Hepatocyte (in vitro differentiated cells): Measurements from ENCODE around the gene TEX19. TPM values are rescaled to one million over a fixed set of nuclear protein-coding genes. Genes with fewer than 3 reads are reported as not detected.

Experiments
- DNase-seq: peaks from one replicate; pipeline ENCODE4 v3.0.0-alpha.2; 2016; ENCODE audit warnings: low spot score
- H2AFZ ChIP-seq: fragments of 200-600 bp; sonication (generic); 2 replicates; pipeline ENCODE4 v1.6.0; 2016; ENCODE audit warnings: antibody characterized with exemption, mild to moderate bottlenecking
- H3K27ac ChIP-seq: fragments of 200-600 bp; sonication (generic); 2 replicates; pipeline ENCODE4 v1.5.1; 2016; ENCODE audit warnings: mild to moderate bottlenecking
- H3K27me3 ChIP-seq: fragments of 200-600 bp; sonication (generic); 2 replicates; pipeline ENCODE4 v1.6.1; 2016
- H3K36me3 ChIP-seq: fragments of 200-600 bp; sonication (generic); replicated peaks from 2 replicates; pipeline ENCODE4 v1.5.1; 2016; ENCODE audit warnings: low read depth; ENCODE audit not compliant: insufficient read depth
- H3K4me1 ChIP-seq: fragments of 200-600 bp; sonication (generic); 2 replicates; pipeline ENCODE4 v1.5.1; 2016; ENCODE audit warnings: mild to moderate bottlenecking, moderate library complexity; ENCODE audit not compliant: insufficient read depth
- H3K4me2 ChIP-seq: fragments of 200-600 bp; sonication (generic); 2 replicates; pipeline ENCODE4 v1.6.0; 2016
- H3K4me3 ChIP-seq: fragments of 200-600 bp; sonication (generic); 2 replicates; pipeline ENCODE4 v1.5.1; 2016; ENCODE audit warnings: mild to moderate bottlenecking
- H3K79me2 ChIP-seq: fragments of 200-600 bp; sonication (generic); 2 replicates; pipeline ENCODE4 v1.6.0; 2017; ENCODE audit warnings: mild to moderate bottlenecking
- H3K9me2 ChIP-seq: fragments of 200-600 bp; sonication (generic); replicated peaks from 2 replicates; pipeline ENCODE4 v1.6.0; 2017; ENCODE audit warnings: mild to moderate bottlenecking; ENCODE audit not compliant: insufficient read depth
- H3K9me3 ChIP-seq: fragments of 200-600 bp; sonication (generic); 2 replicates; pipeline ENCODE4 v1.5.1; 2016; ENCODE audit warnings: low read depth, mild to moderate bottlenecking
- H4K20me1 ChIP-seq: fragments of 200-600 bp; sonication (generic); 2 replicates; pipeline ENCODE4 v1.6.0; 2016; ENCODE audit warnings: mild to moderate bottlenecking; ENCODE audit not compliant: insufficient read depth, poor library complexity, severe bottlenecking
- EZH2 ChIP-seq: fragments of 200-600 bp; sonication (generic); IDR thresholded peaks from 2 replicates; pipeline ENCODE4 v1.6.1; 2016; ENCODE audit warnings: antibody characterized with exemption, mild to moderate bottlenecking, borderline replicate concordance
- EZH2phosphoT487 ChIP-seq: fragments of 200-600 bp; sonication (generic); IDR thresholded peaks from one replicate; pipeline ENCODE4 v1.6.1; 2018; ENCODE audit warnings: antibody characterized with exemption, mild to moderate bottlenecking, low read depth, moderate library complexity; ENCODE audit not compliant: unreplicated experiment, severe bottlenecking
- WGBS: methylation state at CpG from one replicate; pipeline ENCODE4 v1.1.6; 2016; ENCODE audit warnings: low lambda C conversion rate; ENCODE audit errors: missing lambda C conversion rate; 5-methylcytosine and 5-hydroxymethylcytosine counted together
- polyA plus RNA-seq: library from polyadenylated mRNA; unstranded; fragments of >200 nt; fragmentation: Nextera tagmentation; extraction: Ambion mirVana; gene quantifications from 2 replicates; pipeline ENCODE4 v1.2.1, GENCODE V29; 2016
- total RNA-seq: library from RNA; depleted of rRNA; stranded (reverse); fragments of >200 nt; gene quantifications from 2 replicates; pipeline ENCODE4 v1.2.3, GENCODE V29; 2014
- TF ChIP-seq, protein P1 (sequence below): fragments of 200-600 bp; sonication (generic); IDR thresholded peaks from 2 replicates; pipeline ENCODE4 v1.5.1; 2016; ENCODE audit warnings: antibody characterized with exemption, mild to moderate bottlenecking; ENCODE audit not compliant: poor library complexity

TEX19 gene
- total and polyA plus RNA-seq, 2 experiments from 2014 or later = not detected

DNA sequence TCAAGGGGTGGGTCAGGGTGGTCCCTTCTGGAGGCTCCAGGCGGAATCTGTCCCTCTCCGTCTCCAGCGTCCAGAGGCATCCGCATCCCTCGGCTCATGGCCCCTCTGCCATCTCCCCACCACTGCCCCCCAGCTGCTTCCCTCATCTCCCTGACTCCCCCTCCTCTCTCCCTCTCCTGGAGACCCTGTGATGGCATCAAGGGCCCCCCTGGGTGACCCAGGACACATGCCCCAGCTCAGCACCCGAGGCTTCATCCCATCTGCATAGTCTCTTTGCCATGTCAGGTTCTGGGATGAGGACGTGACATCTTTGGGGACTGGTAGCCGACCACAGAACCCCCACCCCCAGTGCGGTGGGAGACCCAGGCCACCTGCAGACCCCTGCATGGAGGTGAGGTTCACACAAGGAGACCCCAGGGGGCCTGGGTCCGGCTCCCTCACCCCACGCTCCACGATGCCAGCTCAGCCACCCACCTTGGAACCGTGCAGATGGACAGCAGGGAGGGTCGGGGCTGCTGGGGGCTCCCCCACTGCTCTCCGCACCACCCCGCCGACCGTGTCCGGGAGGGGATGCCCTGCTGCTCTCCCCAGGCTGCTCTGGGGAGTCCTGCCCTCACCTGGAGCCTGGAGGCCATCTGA, 29.2 kb upstream of the TEX19 start:
- Histone ChIP-seq H3K79me2 (no peaks in the 10 kb centered on the region), H3K9me3 (no peaks in the 10 kb centered on the region), H3K4me1 (peaks cover 59% of the 10 kb centered on the region), H3K27ac (peak overlapping the region; percentile 85), H3K9me2 (no peaks in the 10 kb centered on the region), H3K36me3 (no peaks in the 10 kb centered on the region), H4K20me1 (no peaks in the 10 kb centered on the region), H3K4me2 (peak overlapping the region; percentile 70), H2AFZ (no peak overlapping the region), H3K27me3 (no peaks in the 10 kb centered on the region), H3K4me3 (no peak overlapping the region)
- DNase-seq = no peak
- TF ChIP-seq, protein P1, sequence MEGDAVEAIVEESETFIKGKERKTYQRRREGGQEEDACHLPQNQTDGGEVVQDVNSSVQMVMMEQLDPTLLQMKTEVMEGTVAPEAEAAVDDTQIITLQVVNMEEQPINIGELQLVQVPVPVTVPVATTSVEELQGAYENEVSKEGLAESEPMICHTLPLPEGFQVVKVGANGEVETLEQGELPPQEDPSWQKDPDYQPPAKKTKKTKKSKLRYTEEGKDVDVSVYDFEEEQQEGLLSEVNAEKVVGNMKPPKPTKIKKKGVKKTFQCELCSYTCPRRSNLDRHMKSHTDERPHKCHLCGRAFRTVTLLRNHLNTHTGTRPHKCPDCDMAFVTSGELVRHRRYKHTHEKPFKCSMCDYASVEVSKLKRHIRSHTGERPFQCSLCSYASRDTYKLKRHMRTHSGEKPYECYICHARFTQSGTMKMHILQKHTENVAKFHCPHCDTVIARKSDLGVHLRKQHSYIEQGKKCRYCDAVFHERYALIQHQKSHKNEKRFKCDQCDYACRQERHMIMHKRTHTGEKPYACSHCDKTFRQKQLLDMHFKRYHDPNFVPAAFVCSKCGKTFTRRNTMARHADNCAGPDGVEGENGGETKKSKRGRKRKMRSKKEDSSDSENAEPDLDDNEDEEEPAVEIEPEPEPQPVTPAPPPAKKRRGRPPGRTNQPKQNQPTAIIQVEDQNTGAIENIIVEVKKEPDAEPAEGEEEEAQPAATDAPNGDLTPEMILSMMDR = no peak
- no peak for TF ChIP-seq EZH2phosphoT487
- no peak for TF ChIP-seq EZH2
- WGBS = 87% methylated on average over 19 of the region's 19 CpGs

DNA sequence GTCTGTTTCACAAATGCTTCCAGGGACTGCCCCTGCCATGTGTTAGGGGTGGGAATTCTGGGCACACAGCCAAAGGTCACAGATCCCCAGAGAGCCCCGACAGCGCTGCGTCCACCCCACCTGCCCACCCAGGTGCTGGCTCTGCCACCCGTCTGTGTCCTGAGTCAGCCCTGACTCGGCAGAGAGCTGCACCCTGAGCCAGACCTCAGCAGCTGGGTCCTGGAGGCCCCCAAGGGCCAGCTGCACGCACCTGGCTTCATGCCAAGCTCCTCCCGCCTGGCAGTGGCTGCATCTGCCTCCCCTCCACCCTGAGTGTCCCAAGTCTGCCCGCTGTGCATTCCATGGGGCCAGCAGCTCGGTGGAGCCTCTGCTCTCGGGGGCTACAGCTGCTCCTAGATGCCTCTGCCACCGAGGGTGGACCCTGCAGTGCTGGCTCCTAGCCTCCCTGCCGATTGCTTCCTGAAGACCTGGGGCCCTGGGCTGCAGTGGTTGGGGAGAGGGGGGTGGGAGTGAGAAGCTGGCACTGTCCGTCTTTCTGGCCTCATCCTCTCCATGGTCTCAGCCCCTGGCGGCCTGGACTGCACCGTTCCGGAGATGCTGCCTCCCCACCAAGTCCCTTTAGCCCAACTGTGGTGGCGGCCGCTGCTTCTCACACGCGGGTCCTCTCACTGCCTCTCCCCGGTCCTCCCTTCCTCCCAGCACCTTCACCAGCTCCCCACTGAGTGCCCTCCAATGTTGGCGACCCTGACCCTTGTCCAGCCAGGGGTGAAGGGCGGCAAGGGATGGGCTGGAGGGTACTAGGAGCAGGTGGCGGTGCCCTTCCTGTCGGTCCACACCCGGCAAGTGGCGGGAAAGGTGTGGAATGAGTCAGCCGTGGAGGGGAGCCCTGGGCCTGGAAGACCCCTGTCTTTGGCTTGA, 28.5 kb upstream of the TEX19 start:
- no peaks in the 10 kb centered on the region for H3K27me3 ChIP-seq
- no peaks in the 10 kb centered on the region for H4K20me1 ChIP-seq
- no peak for TF ChIP-seq EZH2
- TF ChIP-seq, protein P1 = no peak
- no peak for TF ChIP-seq EZH2phosphoT487
- no peak overlapping the region for H2AFZ ChIP-seq
- H3K4me3 ChIP-seq = no peak overlapping the region
- no peaks in the 10 kb centered on the region for H3K9me2 ChIP-seq
- no peaks in the 10 kb centered on the region for H3K36me3 ChIP-seq
- 59% methylated on average over 28 of the region's 28 CpGs for WGBS
- H3K9me3 ChIP-seq = no peaks in the 10 kb centered on the region
- peaks cover 65% of the 10 kb centered on the region for H3K4me1 ChIP-seq
- H3K27ac ChIP-seq = peak overlapping the region; percentile 65
- H3K4me2 ChIP-seq = peak overlapping the region; percentile 70
- peak; percentile 86 for DNase-seq
- H3K79me2 ChIP-seq = no peaks in the 10 kb centered on the region

DNA sequence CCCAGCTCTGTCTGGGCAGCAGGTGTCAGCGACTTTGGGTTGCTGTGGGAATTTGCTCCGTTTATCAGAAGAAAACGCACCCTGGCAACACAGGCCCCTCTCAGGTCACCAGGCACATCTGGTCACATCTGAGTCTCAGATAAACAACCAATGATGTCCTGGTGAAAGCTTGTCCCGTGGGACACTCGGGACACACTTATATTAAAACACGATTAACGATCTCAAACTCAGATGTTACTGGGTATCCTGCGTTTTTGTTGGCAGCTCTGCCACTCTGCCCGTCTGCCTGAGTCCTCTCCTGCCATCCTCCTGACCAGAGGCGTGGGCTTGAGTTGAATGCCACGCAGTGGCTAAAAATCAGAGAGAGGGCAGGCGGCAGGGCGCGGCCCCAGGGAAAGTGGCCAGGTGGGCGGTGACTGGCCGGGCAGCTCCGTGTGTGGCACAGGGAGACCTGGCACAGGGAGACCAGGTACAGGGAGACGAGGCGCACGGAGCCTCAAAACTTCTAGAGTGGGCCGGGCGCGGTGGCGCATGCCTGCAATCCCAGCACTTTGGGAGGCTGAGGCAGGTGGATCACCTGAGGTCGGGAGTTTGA, 27.6 kb upstream of the TEX19 start:
- no peaks in the 10 kb centered on the region for H3K36me3 ChIP-seq
- no peak overlapping the region for H2AFZ ChIP-seq
- H4K20me1 ChIP-seq = no peaks in the 10 kb centered on the region
- no peak overlapping the region for H3K4me3 ChIP-seq
- no peaks in the 10 kb centered on the region for H3K27me3 ChIP-seq
- H3K4me2 ChIP-seq = no peak overlapping the region
- TF ChIP-seq EZH2phosphoT487 = no peak
- TF ChIP-seq, protein P1 = no peak
- no peak for TF ChIP-seq EZH2
- DNase-seq = no peak
- H3K9me3 ChIP-seq = no peaks in the 10 kb centered on the region
- no peaks in the 10 kb centered on the region for H3K79me2 ChIP-seq
- H3K9me2 ChIP-seq = no peaks in the 10 kb centered on the region
- H3K27ac ChIP-seq = no peak overlapping the region
- peaks cover 65% of the 10 kb centered on the region for H3K4me1 ChIP-seq
- WGBS = 95% methylated on average over 25 of the region's 25 CpGs
